GM18499 (cell line): ENCODE data around the gene NOC2L.

Experiments
- ATAC-seq: cut with Tn5 transposase; IDR thresholded peaks from one replicate; pipeline ENCODE4 v1.9.1; 2021; ENCODE audit warnings: moderate number of reproducible peaks; ENCODE audit not compliant: insufficient read depth, unreplicated experiment

NOC2L gene

DNA sequence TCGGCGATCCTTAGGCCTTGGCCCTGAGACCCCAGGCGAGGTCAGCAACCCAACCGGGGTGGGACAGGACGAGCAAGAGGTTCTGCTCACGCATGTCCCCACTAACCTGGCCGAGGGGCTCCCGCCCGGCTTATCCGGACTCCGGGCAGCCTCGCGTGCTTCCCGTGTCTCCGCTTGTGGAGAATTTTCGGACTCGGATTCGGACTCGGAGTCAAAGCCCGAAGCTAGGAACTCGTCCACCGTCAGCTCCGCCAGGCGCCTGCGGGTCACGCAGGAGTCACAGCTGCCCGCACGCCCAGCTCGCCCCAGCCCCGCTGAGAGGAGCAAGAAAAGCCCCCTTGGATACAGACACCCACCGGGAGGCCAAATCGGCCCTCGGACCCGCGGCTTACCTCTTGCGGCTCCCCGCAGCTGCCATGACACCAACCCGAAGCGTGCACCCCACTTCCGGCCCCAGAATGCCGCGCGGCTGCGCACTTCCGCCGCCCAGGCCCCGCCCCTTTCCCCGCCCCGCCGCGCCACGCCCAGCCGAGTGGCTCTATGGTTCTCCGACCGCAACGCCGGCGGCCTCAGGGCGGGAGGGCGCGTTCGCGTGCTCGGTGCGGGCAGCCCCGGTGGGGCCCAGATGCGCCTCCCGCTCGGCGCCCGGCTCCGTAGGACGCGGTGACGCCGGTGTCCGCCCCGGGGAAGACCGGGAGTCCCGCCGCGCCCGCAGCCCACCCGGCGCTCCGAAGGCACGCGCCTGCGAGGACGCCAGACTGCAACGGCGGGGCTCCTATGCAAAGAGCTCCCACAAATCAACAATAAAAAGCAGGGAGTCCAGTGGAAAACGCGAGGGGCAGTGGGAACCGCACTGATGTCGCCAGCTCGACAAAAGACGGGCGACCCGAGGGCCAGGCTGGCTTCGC is at the start of gene NOC2L:
Gene NOC2L, minus strand, starts transcription at position 434 of the 908 bp plus-strand sequence. Its CDS starts 16 bp downstream, at position 418.
- ATAC-seq = no peak

DNA sequence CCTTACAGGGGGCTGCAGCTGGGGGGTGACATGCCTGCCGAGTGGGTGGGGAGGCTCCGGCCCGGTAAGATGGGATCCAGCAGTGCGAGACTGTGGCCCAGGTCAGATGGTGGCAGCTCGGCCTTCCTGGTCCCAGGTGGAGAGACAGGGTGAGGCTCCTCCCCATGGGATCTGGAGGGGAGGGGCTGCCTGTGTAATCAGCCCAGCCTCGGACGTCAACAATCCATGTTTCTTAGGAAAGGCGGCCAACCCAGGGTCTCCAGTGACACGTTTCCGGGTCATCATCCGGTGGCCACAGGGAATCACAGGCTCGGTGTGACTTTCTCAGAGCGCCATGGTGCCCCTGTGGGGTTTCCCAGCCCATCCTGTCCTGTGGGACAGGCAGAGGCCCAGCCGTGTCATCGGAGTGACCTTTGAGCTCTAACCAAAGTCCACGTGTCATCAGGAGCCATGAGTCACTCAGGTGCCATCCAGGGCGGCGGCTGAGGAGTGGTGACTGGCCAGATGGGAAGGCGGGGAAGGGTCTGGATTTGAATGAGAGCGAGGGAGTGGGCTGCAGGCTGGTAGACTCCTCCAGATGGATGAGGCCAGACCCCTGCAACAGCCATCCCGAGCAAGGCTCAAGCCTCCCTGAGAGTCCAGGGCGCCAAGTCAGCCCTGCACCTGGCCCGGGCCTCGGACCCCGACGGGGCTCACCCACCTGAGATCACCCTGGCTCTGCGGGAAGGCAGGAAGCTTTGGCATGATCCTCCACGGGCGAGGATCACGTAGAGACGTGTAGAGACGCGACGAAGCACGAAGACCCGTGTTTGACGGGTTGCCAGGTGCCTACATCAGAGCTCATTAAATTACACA is 47.5 kb upstream of the NOC2L start:
- ATAC-seq = no peak

DNA sequence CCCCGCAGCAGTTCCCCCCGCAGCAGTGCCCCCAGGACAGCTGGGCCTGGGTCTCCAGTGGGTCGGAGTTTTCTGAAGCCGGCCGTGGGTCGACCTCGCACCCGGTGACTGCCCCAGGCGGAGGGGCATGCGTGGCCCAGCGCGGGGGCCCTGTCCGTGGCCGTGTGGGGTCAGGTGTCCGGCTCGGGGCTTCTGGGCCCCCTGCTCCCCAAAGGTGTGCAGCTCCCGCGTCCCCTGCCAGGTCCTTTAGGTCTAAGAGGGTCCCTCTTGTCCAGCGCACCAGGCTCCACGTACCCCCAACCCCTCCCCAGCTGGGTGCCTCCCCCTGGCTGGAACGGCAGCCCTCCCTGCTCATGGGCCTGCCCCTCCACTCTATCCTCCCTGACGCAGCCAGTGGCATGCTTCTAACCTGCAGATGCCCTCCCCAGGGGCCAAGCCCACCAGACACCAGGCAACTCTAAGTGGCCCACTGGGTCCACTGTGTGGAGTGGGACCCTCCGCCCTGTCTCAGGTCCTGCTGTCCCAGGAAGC is 46.8 kb upstream of the NOC2L start:
- ATAC-seq = no peak

DNA sequence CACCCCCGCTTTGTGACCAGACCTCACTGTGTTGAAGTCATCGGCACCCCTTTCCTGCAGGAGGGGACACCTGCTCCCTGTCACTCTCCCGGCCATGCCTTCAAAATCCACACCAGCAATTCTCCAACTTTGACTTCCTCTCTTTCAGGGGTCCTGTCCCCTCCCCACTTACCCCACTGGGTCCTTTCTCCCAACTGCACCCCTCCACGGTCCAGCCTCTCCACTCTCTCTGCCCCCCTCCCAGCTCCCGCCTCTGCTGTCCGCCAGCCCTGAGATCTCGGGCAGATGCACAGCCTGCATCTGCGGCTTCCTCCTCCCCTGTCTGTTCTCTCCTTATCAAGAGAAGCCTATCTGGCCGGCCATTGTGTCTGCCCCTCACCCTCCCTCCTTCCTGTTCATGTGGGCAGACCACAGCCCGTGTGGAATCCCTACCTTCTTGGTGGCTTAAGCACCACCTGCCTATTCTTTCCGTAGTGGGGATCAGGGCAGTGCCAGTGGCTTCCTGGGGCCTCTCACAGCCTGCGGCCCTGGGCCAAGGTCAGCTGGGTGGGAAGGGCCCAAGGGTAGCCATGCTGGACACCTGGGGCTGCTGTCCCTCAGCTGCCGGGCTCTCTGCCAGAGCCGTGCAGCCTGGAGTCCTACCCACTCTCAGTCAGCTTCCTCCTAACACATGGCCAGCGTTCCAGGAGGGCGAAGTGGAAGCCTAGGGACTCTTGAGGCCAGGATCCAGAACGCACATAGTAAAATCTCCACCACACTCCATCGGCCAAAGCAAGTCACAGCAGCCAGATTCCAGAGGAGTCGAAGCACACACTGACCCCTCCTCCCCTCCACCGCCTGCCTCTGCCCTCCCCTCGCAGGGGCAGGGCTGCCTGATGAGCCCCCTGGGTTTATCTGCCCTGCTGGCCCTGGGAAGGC is 46.0 kb upstream of the NOC2L start:
- ATAC-seq = no peak

DNA sequence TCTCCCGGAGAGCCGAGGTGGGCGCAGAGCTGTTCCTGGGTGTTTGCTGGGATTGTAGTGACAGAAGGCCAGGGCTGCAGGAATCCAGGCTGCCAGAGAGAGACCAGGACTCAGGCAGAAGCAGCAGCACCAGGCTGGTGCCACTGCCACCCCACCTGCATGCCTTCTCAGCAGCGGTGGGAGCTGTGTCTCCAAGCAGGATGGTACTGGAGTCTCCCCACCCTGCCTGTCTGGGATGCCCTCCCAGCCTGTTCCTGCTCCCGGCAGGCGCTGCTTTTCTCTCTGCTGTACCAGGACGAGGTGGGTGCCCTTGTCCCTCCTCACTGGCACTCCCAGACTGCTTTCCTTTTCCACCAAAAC is 45.3 kb upstream of the NOC2L start:
- no peak for ATAC-seq

DNA sequence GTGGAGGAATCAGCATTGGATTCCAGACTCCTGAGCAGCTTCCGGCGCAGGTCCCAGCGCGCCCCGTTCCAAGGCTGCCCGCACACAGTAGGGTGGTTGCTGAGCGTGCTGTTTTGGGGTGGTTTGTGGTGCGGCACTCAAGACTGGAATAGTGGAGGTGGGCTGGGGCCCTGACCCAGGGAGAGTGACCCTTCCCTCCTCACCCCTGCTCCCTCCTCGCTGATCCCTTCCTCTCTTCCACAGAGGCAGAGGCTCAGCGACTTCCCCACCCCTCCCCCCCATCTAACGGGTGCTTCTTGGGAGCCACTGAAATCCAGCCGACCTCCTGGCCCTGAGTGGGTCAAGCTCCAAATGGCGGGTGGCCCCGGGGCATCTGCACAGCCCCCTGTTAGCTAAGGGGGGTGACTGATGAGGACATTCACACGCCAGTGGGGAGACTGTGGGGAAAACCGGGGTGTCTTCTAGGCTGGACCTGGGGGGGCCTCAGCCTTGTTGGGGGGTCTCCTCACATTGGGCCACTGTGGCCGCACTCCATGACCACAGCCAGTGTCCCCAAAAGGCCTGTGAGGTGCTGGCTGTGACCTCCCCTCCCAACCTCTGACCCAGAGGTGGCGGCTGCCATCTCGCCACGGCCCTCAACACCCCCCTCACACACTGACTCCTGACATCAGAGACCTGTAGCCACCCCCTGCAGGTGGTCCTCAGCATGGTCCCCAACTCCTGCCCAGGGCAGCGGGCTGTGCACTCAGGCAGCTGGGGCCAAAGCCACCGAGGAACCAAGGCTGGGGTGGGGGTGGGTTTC is 44.8 kb upstream of the NOC2L start:
- no peak for ATAC-seq

DNA sequence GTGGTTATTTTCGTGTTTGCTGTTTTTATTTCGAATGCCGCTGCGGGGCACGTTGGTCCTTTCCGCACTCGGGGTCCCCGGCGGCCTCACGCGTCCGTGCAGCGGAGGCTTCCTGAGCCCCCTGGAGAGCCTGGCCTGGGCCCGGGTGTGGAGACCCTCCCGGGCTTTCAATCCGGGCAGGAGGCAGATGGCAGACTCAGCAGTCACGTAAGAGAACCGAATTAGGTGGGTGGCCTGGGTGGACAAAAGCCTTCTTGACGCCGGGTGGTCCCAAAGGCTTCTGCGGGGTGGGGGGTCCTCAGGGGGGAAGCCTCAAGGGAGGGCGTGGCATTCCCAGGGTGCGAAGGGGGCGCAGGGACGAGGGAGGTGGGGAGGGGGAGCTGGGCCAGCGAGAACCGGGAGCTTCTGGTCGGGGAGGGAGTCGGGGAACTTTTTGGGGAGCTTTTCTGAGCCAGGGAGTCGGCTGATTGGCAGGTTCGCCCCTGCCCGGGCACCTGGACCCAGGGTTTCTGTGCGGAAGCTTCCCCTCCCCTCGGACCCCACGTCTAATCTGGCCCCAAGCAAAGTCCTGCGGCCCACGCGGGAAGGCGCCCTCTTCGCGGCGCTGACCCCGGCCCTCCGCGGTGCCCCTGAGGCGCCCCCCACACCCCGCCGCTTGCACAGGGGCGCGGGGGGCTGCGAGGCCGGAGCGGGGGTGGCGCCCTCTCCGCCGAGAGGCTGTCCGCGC is 42.2 kb upstream of the NOC2L start:
- no peak for ATAC-seq

DNA sequence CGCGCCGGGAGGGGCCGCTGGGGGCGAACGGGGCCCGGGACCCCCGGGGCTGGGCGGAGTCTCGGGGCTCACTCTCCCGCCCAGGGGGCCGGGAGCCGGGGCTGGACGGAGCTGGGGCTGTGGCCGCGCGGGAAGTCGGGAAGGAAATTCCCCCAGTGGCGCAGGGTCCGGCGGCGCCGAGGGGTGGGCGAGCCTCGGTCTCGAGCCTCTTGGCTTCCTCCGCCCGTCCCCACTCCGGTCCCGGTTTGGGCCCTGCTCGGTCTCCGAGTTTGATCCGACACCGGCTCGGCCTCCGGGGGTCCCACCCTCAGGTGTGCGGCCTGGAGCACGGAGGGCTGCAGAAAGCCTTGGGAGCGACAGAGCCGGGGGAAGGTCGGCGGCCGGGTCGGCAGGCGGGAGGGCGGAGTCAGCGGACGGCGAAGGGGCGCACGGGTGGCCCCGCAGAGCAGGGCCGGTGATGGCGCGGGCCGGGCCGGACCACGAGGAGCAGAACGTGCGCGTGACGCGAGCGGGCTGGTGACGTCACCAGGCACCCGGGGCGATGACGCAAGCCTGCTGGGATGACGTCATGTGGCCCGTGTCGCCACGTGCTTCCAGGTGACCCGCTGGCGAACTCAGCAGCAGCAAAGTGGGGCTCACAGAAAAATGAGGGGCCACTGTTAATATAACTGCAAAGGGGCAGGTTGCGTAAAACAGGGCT is 41.5 kb upstream of the NOC2L start:
- ATAC-seq = no peak

DNA sequence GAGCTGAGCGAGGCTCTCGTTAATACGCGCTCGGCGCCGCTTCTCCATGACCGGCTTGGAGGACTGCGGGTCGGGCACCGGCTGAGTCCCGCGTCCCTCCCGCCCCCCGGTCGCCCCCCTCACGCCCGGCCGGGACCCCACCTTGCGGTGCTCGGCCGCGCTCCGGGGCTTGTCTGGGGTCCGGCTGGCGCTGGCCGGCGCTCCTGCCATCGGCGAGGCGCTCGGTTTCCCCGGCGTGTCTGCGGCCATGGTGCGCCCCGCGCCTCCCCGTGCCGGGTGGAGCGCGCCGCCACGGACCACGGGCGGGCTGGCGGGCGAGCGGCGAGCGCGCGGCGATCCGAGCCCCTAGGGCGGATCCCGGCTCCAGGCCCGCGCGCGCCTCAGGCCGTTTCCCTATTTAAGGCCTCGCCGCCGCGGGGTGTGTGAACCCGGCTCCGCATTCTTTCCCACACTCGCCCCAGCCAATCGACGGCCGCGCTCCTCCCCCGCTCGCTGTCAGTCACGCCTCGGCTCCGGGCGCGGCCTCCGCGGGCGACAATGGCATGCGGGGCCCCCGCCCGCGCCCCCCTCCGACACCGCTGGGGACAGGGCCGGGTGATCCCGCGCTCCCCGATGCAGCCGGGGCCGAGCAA is 40.8 kb upstream of the NOC2L start, which contains the start of gene HES4:
Gene HES4, minus strand, starts transcription at position 373 of the 632 bp plus-strand sequence. Its CDS starts 124 bp downstream, at position 249.
- ATAC-seq = no peak

DNA sequence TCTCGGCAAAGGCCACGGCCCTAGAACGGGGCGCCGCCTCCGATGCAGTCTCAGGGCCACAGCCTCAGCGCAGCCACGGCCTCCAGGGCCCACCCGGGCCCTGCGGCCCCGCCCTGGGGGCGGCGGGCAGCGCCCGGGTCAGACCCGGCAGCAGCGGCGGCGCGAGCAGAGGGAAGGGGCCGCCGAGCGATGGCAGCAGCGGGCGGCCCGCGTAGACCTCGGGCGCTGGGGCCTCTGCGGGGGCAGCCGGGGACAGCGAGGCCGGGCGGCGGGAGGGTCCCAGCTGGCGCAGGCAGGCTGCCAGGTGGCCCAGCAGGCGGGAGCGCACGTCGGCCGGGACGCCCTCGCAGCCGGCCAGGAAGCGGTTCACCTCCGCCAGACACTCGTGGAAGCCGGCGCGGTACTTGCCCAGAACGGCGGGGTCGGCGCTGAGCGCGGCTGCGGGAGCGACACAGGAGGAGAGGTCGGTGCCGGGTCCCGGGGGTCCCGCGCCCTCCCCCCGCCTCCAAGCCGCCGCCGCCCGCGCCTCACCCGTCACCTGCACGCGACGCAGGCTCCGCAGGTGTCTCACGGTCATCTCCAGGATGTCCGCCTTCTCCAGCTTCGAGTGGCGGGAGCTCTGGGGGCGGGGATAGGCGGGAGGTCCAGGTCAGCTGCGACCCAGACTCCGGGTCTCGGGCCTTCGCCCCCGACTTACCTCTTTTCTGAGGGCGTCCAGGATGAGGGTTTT is 40.1 kb upstream of the NOC2L start:
- ATAC-seq = no peak

DNA sequence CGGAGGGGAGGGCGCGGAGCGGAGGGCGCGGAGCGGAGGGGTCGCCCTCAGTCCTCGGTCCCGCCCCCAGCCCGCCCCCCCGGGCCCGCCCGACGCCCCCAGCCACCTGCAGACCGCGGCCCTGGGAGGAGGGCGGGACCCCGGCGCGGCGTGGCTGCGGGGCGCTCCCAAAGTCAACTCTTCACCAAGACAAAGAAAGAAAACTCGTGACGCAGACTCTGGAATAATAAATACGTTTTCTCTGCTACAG is 39.6 kb upstream of the NOC2L start:
- no peak for ATAC-seq

DNA sequence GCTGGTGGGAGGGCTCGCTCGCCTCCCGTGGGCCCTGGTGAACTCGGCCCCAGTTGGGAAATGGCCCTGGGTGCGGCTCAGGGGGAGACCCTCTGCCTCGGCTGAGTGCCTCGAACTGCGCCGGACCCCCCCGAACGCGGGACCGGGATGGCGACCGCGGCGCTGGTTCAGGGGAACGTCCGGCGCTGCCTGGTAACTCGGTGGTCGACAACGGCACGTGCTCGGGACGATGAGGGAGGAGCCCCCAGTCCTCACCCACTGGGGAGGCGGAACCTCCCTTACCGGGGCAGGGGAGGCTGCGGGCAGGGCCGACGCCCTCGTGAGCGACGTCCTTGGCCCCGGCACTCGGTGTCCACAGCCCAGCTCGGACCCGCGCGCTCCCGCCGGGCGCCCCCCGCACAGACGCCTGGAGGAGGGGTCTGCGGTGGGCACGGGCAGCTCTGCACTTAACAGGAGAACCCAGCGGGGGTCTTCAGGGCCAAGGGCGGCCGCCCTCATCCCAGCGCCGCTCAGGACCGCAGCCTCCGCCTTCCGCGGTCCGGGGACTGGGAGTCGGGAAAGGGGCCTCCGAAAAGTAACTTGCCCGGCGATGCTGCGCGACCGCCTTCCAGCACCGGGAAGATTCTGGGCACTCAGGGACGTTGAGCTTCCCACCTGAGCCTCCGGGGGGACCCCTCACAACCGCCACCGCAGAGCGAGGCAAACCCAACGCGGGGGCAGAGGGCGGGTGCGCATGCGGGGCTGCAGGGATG is 39.1 kb upstream of the NOC2L start:
- no peak for ATAC-seq

DNA sequence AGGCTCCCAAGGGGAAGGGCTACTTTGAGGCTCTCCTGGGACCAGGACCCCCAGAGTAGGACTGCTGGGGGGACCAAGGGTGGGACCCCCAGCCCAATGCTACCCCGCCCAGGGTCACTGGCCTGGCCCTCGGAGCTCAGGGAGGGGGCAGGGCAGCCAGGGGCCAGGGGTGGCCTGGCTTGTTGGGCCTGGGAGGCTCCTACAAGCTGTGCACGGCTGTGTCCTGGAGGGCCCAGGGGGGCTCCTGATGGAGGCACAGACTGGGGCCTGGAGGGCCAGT is 38.6 kb upstream of the NOC2L start:
- ATAC-seq = no peak

DNA sequence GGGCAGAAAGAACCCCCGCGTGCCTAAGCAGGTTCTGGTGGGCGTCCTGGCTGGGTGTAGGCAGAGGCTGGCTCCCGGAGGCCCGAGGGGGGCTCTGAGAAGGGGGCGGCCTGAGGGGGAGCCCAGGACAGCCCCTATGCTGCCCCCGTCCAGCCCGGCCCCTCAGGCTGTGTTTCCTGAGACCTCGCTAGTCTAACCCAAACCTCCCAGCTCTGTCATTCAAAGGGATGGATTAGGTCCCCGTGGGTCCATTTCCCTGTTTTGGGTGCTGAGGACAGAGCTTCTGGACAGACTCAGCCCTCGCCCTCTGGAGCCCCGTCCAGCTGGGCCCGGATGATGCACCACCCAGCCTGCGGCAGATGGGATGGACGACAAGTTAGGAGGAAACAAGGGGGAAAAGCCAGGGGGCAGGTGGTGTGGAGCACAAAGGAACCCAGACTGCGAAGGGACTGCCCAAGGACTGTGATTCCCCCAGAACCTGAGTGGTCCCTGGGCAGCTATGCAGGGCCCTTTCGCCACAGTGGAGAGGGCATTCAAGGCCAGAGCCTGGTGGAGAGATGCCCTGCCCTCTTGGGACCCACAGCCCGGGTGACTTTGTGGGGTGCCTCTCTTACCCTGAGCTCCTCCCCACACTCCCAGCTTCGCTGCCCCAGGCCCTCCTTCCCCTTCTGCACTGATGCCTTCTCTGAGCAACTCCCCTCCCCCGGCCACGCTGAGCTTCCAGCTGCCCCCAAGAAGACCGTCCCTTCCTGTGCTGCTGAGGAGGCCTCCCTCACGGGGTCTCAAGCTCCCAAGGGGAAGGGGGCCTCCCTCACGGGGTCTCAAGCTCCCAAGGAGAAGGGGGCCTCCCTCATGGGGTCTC is 38.0 kb upstream of the NOC2L start:
- ATAC-seq = no peak

DNA sequence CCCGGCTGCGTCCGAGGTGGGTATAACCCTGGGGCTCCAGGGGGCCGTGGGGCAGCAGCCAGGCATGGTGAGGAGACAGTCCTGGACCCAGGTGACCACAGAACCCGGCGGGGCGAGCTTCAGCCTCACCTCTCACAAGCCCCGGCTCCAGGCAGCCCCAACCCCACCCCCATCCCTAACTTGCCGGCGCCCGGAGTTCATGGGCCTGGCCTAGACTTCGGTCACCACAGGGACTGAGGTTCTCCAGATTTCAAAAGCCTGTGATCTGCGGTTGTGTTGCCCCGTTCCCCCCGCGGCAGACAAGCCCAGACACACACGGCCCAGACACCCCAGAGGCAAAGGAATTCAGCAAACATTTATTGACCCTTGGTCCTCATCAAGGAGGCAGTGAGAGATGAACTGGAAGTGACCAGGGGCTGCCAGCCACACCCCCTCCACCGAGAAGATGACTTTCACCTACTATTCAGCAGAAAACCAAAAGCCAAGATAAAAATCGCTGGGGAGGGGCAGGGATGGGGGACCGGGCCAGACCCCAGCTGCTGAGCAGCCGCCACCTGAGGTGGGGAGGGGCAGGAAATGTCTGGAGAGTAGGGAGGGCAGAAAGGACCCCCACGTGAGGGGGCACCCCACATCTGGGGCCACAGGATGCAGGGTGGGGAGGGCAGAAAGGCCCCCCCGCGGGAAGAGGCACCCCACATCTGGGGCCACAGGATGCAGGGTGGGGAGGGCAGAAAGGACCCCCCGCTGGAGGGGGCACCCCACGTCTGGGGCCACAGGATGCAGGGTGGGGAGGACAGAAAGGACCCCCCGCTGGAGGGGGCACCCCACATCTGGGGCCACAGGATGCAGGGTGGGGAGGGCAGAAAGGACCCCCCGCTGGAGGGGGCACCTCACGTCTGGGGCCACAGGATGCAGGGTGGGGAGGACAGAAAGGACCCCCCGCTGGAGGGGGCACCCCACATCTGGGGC is 36.9 kb upstream of the NOC2L start:
- ATAC-seq = no peak
